Endothelial cell of umbilical vein (primary cell): ENCODE measurements around the gene TMEM175. TPM values are rescaled to one million over a fixed set of nuclear protein-coding genes. Genes with fewer than 3 reads are reported as not detected.

ENCODE experiments used
- BruUV-seq: library from RNA; stranded (reverse); fragments of 400-500 nt; replicated peaks from 2 replicates; lab custom pipeline; 2021; lab: Mats Ljungman, UMichigan
- CTCF ChIA-PET: fragments of 300-600, 350-600 bp; sonication (Branson Sonifier 250); formaldehyde crosslinking; loops from one replicate; lab custom pipeline; 2021; ENCODE audit warnings: antibody characterized with exemption, inconsistent platforms; lab: Charles Lee
- POLR2A ChIA-PET: fragments of 300-600, 350-600 bp; sonication (Branson Sonifier 250); formaldehyde crosslinking; loops from one replicate; lab custom pipeline; 2021; ENCODE audit warnings: antibody characterized with exemption, inconsistent platforms; lab: Charles Lee
- DNase-seq: peaks from one replicate; pipeline ENCODE4 v3.0.0-alpha.2; 2011; ENCODE audit warnings: low read depth, low spot score
- FAIRE-seq: peaks from 2 replicates; lab custom pipeline; 2011; peaks lifted over from hg19 to GRCh38; lab: Jason Lieb, UNC
- H2AFZ ChIP-seq: 2 replicates; pipeline ENCODE4 v1.6.0; 2012; ENCODE audit warnings: low read depth, low read length, control low read depth, inconsistent platforms
- H3K27ac ChIP-seq: 2 replicates; pipeline ENCODE4 v1.5.1; 2011; ENCODE audit warnings: low read depth, mild to moderate bottlenecking, control low read depth, low read length, moderate library complexity; ENCODE audit not compliant: insufficient read depth
- H3K27me3 ChIP-seq, 2 experiments: 2 replicates each; pipeline versions ENCODE4 v1.6.0 to v1.6.1; 2011; ENCODE audit warnings: low read length in 2 of 2, mixed read lengths in 1 of 2; ENCODE audit not compliant: control insufficient read depth in 2 of 2, insufficient read depth in 2 of 2
- H3K36me3 ChIP-seq, 2 experiments: 2 replicates in 1 of 2; 3 replicates in 1 of 2; pipeline ENCODE4 v1.5.1; 2011; ENCODE audit warnings: low read length in 2 of 2, mild to moderate bottlenecking in 1 of 2, moderate library complexity in 1 of 2; ENCODE audit not compliant: control insufficient read depth in 2 of 2, insufficient read depth in 2 of 2; ENCODE audit errors: extremely low read depth in 1 of 2
- H3K4me1 ChIP-seq: 3 replicates; pipeline ENCODE4 v1.5.1; 2011; ENCODE audit warnings: mild to moderate bottlenecking, low read length; ENCODE audit not compliant: control insufficient read depth, insufficient read depth; ENCODE audit errors: extremely low read depth
- H3K4me2 ChIP-seq: 2 replicates; pipeline ENCODE4 v1.6.1; 2011; ENCODE audit warnings: low read length, control low read depth, mixed read lengths; ENCODE audit not compliant: insufficient read depth
- H3K4me3 ChIP-seq, 3 experiments: fragments of 200-600 bp in 1 of 3; sonication (generic), shearing (Covaris generic) in 1 of 3; replicated peaks in 1 of 3; 2 replicates each; pipeline ENCODE4 v1.5.1; 2011 to 2016; ENCODE audit warnings: control low read depth in 3 of 3, low read length in 3 of 3, mild to moderate bottlenecking in 2 of 3, inconsistent platforms in 1 of 3, low read depth in 1 of 3, moderate library complexity in 1 of 3; ENCODE audit not compliant: insufficient read depth in 1 of 3
- H3K79me2 ChIP-seq: 2 replicates; pipeline ENCODE4 v1.6.0; 2012; ENCODE audit warnings: low read length, inconsistent platforms; ENCODE audit not compliant: control insufficient read depth, insufficient read depth
- H3K9ac ChIP-seq: replicated peaks from 2 replicates; pipeline ENCODE3; 2011; ENCODE audit warnings: low read length, control low read depth; ENCODE audit not compliant: insufficient read depth; ENCODE audit errors: extremely low read depth
- H3K9me1 ChIP-seq: replicated peaks from 3 replicates; pipeline ENCODE4 v1.6.0; 2011; ENCODE audit warnings: mild to moderate bottlenecking, low read length; ENCODE audit not compliant: control insufficient read depth, insufficient read depth; ENCODE audit errors: extremely low read depth
- H3K9me3 ChIP-seq: replicated peaks from 2 replicates; pipeline ENCODE4 v1.5.1; 2012; ENCODE audit warnings: low read length, inconsistent platforms; ENCODE audit not compliant: control insufficient read depth, insufficient read depth
- H4K20me1 ChIP-seq: replicated peaks from 2 replicates; pipeline ENCODE3; 2011; ENCODE audit warnings: mild to moderate bottlenecking, low read length; ENCODE audit not compliant: control insufficient read depth, insufficient read depth; ENCODE audit errors: extremely low read depth
- CTCF ChIP-seq, 2 donors: IDR thresholded peaks; 1 replicate in 1 of 2; 2 replicates in 1 of 2; pipeline ENCODE4 v1.5.1; 2011; ENCODE audit warnings: low read length in 2 of 2, mild to moderate bottlenecking in 2 of 2, moderate library complexity in 2 of 2, control low read depth in 1 of 2, inconsistent platforms in 1 of 2, low read depth in 1 of 2; ENCODE audit not compliant: insufficient read depth in 1 of 2; ENCODE audit errors: extremely low read depth in 1 of 2
- EZH2 ChIP-seq: IDR thresholded peaks from 2 replicates; pipeline ENCODE4 v1.6.1; 2012; ENCODE audit warnings: borderline replicate concordance, low read depth, mild to moderate bottlenecking, moderate library complexity, low read length, inconsistent platforms; ENCODE audit not compliant: severe bottlenecking
- FOS ChIP-seq: IDR thresholded peaks from 2 replicates; pipeline ENCODE4 v1.6.1; 2011; ENCODE audit warnings: mild to moderate bottlenecking, low read length, moderate library complexity, borderline replicate concordance; ENCODE audit not compliant: insufficient read depth
- GATA2 ChIP-seq: IDR thresholded peaks from 2 replicates; pipeline ENCODE4 v1.7.0; 2011; ENCODE audit warnings: low read depth, mild to moderate bottlenecking, moderate library complexity, mixed read lengths, low read length; ENCODE audit not compliant: insufficient read length, insufficient read depth
- JUN ChIP-seq: IDR thresholded peaks from 2 replicates; pipeline ENCODE4 v1.6.1; 2011; ENCODE audit warnings: borderline replicate concordance, low read depth; ENCODE audit not compliant: insufficient read length, insufficient read depth
- MAX ChIP-seq: IDR thresholded peaks from 2 replicates; pipeline ENCODE4 v1.6.1; 2011; ENCODE audit not compliant: insufficient read depth, insufficient read length
- MYC ChIP-seq: IDR thresholded peaks from one replicate; pipeline ENCODE4 v1.6.1; 2011; ENCODE audit warnings: mild to moderate bottlenecking, low read depth, low read length
- POLR2A ChIP-seq: IDR thresholded peaks from 2 replicates; pipeline ENCODE4 v1.6.1; 2012; ENCODE audit warnings: low read depth, mild to moderate bottlenecking, control low read depth, low read length
- POLR2AphosphoS5 ChIP-seq: IDR thresholded peaks from 2 replicates; pipeline ENCODE4 v1.6.1; 2012; ENCODE audit warnings: low read depth, mild to moderate bottlenecking, control low read depth, low read length, moderate library complexity; ENCODE audit not compliant: insufficient read depth
- dilution Hi-C: fragments of 300-500 bp; cut with MboI; formaldehyde crosslinking; loops from one replicate; pipeline ENCODE4 v1.15.0; 2019; ENCODE audit warnings: low sequenced_read_pairs; ENCODE audit not compliant: extremely low pct_ligation_motif_present
- intact Hi-C: fragments of 100-400 bp; cut with micrococcal nuclease; formaldehyde crosslinking; loops from one replicate; pipeline ENCODE4 v1.10.0; 2022
- polyA plus RNA-seq, 4 experiments: library from polyadenylated mRNA; depleted of rRNA in 3 of 4; stranded (reverse) in 3 of 4; unstranded in 1 of 4; fragments of >200 nt; gene quantifications; 2 replicates each; pipeline versions ENCODE4 v1.2.1 to v1.2.3, GENCODE V29; 2011 to 2012; ENCODE audit warnings: missing spikeins in 1 of 4
- total RNA-seq: library from RNA; stranded (reverse); gene quantifications from 2 replicates; pipeline ENCODE4 v1.2.3, GENCODE V29; 2021

TMEM175 gene
- total and polyA plus RNA-seq, 2 donors (not counting 3 experiments of a cell fraction or from before 2014, with no cell fraction given): 21.9 to 80.1 TPM

- H3K36me3 ChIP-seq: peaks cover 0 to 9% of the 10 kb centered on the region in 2 experiments
- H3K9ac ChIP-seq: no peak overlapping the region
- H3K27me3 ChIP-seq: no peaks in the 10 kb centered on the region
- intact Hi-C loops (no loop called here), dilution Hi-C loops (no loop called here)
- CTCF ChIA-PET: no interaction called here
- H3K9me3 ChIP-seq: no peaks in the 10 kb centered on the region
- H4K20me1 ChIP-seq: no peaks in the 10 kb centered on the region
- H3K27ac ChIP-seq: no peak overlapping the region
- no peak for DNase-seq
- no TSS peak for BruUV-seq
- no peak for FAIRE-seq
- no peak overlapping the region for H3K4me2 ChIP-seq
- peaks cover 11% of the 10 kb centered on the region for H3K4me1 ChIP-seq
- POLR2A ChIA-PET: no interaction called here
- no peak for TF ChIP-seq MYC
- H3K9me1 ChIP-seq: no peaks in the 10 kb centered on the region
- H3K79me2 ChIP-seq: no peaks in the 10 kb centered on the region
- H3K4me3 ChIP-seq: no peak overlapping the region
- H2AFZ ChIP-seq: no peak overlapping the region
Measured at GRCh38 chr4:970854-971520, 38.7 kb downstream of the TMEM175 start.

- CTCF ChIA-PET: interaction anchor here (1.0 kb wide), 1 partner anchor 15 kb away, joined by 5 read pairs; the partner anchor contains the start of gene IDUA
- intact Hi-C loops: loop anchor here (2.0 kb wide), 1 partner anchor 15 kb away; the partner anchor contains the start of gene IDUA
- no TSS peak for BruUV-seq
Measured at GRCh38 chr4:971666-972500, 39.6 kb downstream of the TMEM175 start.

More at GRCh38 chr4:971666-972500, 39.6 kb downstream of the TMEM175 start:
- Histone ChIP-seq H3K79me2 (no peaks in the 10 kb centered on the region), H4K20me1 (no peaks in the 10 kb centered on the region), H3K9ac (no peak overlapping the region), H3K36me3 (peaks cover 0 to 1% of the 10 kb centered on the region in 2 experiments), H3K27me3 (no peaks in the 10 kb centered on the region), H3K9me1 (no peaks in the 10 kb centered on the region), H3K4me1 (peaks cover 11% of the 10 kb centered on the region), H3K9me3 (no peaks in the 10 kb centered on the region), H3K4me2 (peak overlapping the region; percentile 85), H3K4me3 (peak overlapping the region in 1 of 3 experiments; percentile 95), H2AFZ (no peak overlapping the region), H3K27ac (no peak overlapping the region)
- no peak for FAIRE-seq
- no peak for DNase-seq
- no peak for TF ChIP-seq FOS
- no peak for TF ChIP-seq POLR2A
- TF ChIP-seq GATA2: no peak
- no peak for TF ChIP-seq EZH2
- TF ChIP-seq JUN: no peak
- no peak for TF ChIP-seq CTCF (IDR thresholded peaks at IDR 0.05; ENCODE audit: extremely low read depth in 1 of 2, insufficient read depth in 1 of 2, low read depth in 1 of 2, low read length in 2 of 2)
- no peak for TF ChIP-seq POLR2AphosphoS5
- no peak for TF ChIP-seq MYC
- TF ChIP-seq MAX: no peak
- POLR2A ChIA-PET: no interaction called here
- dilution Hi-C loops: no loop called here
